GM19193 (cell line): Measurements from ENCODE around the gene NCDN.
A peak's percentile ranks its signal among the peaks of the same experiment; 100 is the strongest.

Source experiments
- POLR2A ChIP-seq: IDR thresholded peaks from 4 replicates; pipeline ENCODE4 v1.6.1; 2011; ENCODE audit not compliant: insufficient read depth, insufficient read length; ENCODE audit errors: extremely low read depth

NCDN gene

GRCh38 chr1:35557611-35558373 is at the start of gene NCDN:
Gene NCDN (plus strand): TSS chr1:35557799. CDS start chr1:35558191, 392 bp downstream.
- peak; percentile 91 for TF ChIP-seq POLR2A

- no peak for TF ChIP-seq POLR2A
Observed at GRCh38 chr1:35507947-35508346, 49.7 kb upstream of the NCDN start.

- TF ChIP-seq POLR2A, result no peak
Observed at GRCh38 chr1:35509558-35509957, 48.0 kb upstream of the NCDN start.

GRCh38 chr1:35511305-35511704 is 46.3 kb upstream of the NCDN start:
- no peak for TF ChIP-seq POLR2A

- TF ChIP-seq POLR2A, result no peak
Observed at GRCh38 chr1:35518183-35518582, 39.4 kb upstream of the NCDN start.

GRCh38 chr1:35519432-35519831 is 38.2 kb upstream of the NCDN start:
- TF ChIP-seq POLR2A, result no peak

GRCh38 chr1:35524106-35524505 is 33.5 kb upstream of the NCDN start:
- no peak for TF ChIP-seq POLR2A

- TF ChIP-seq POLR2A, result no peak
Observed at GRCh38 chr1:35530168-35530567, 27.4 kb upstream of the NCDN start.

GRCh38 chr1:35530946-35531345 is 26.7 kb upstream of the NCDN start:
- TF ChIP-seq POLR2A, result no peak

- TF ChIP-seq POLR2A, result no peak
Observed at GRCh38 chr1:35531368-35531767, 26.2 kb upstream of the NCDN start.

- no peak for TF ChIP-seq POLR2A
Observed at GRCh38 chr1:35532497-35533223, 24.9 kb upstream of the NCDN start.

GRCh38 chr1:35533586-35533985 is 24.0 kb upstream of the NCDN start:
- no peak for TF ChIP-seq POLR2A

- no peak for TF ChIP-seq POLR2A
Observed at GRCh38 chr1:35535243-35535642, 22.4 kb upstream of the NCDN start.

GRCh38 chr1:35536556-35537162 is 20.9 kb upstream of the NCDN start:
- TF ChIP-seq POLR2A, result no peak

GRCh38 chr1:35537806-35538205 is 19.8 kb upstream of the NCDN start:
- no peak for TF ChIP-seq POLR2A
